Right lobe of liver (tissue), 6 donors: ENCODE data around the gene PDE4C. TPM values are rescaled to one million over a fixed set of nuclear protein-coding genes. Genes with fewer than 3 reads are reported as not detected.

Source experiments
- ATAC-seq, 4 donors: fragments of 200-7000 bp; cut with Tn5 transposase; one replicate each; pipeline ENCODE4 v1.9.1; 2020; ENCODE audit warnings: mild to moderate bottlenecking in 4 of 4, moderate library complexity in 4 of 4
- DNase-seq, 3 donors: peaks; one replicate each; pipeline ENCODE4 v3.0.0-alpha.2; 2020
- H3K27ac ChIP-seq, 3 donors: fragments of 200-600 bp; one replicate each; pipeline ENCODE4 v1.8.0; 2022
- H3K27me3 ChIP-seq, 2 donors: fragments of 200-600 bp; one replicate each; pipeline ENCODE4 v1.8.0; 2022
- H3K36me3 ChIP-seq, 4 donors: fragments of 200-600 bp; sonication (generic) in 1 of 4; one replicate each; pipeline versions ENCODE4 v1.5.1 to v1.8.0; 2017 to 2022; ENCODE audit warnings: control low read depth in 1 of 4
- H3K4me1 ChIP-seq, 4 donors: fragments of 200-600 bp; sonication (generic) in 1 of 4; one replicate each; pipeline versions ENCODE4 v1.5.1 to v1.8.0; 2017 to 2022; ENCODE audit warnings: control low read depth in 1 of 4
- H3K4me3 ChIP-seq, 3 donors: fragments of 200-600 bp; one replicate each; pipeline ENCODE4 v1.8.0; 2022
- H3K9me3 ChIP-seq, 4 donors: fragments of 200-600 bp; sonication (generic) in 1 of 4; one replicate each; pipeline versions ENCODE4 v1.5.1 to v1.8.0; 2017 to 2022; ENCODE audit warnings: control low read depth in 1 of 4
- POLR2A ChIP-seq: fragments of 450-650 bp; IDR thresholded peaks from one replicate; pipeline ENCODE4 v1.6.1; 2017; ENCODE audit warnings: antibody characterized with exemption, mild to moderate bottlenecking
- WGBS: methylation state at CpG from one replicate; pipeline ENCODE4 v1.1.6; 2018; ENCODE audit warnings: low coverage, low lambda C conversion rate; ENCODE audit not compliant: insufficient coverage; ENCODE audit errors: missing lambda C conversion rate; 5-methylcytosine and 5-hydroxymethylcytosine counted together
- intact Hi-C, 2 donors: fragments of 100-400 bp; cut with DNase I; formaldehyde crosslinking; loops; one replicate each; pipeline versions ENCODE4 v1.11.2 to v1.14.1; 2022
- total RNA-seq, 6 experiments: library from RNA; depleted of rRNA in 2 of 6; stranded (reverse); fragments of >200 nt in 2 of 6; fragmentation: NEBNext Ultra II Directional in 3 of 6; extraction: Animal tissue kit (Norgen Biotek cat#: 25700) in 3 of 6; gene quantifications; one replicate each; pipeline versions ENCODE4 v1.1.0 to v1.2.4, GENCODE V29; 2016 to 2023
- TF ChIP-seq, protein P1 (sequence below), 4 donors: fragments of 200-600 bp in 3 of 4; fragments of 450-650 bp in 1 of 4; IDR thresholded peaks; one replicate each; pipeline versions ENCODE4 v1.5.1 to v1.8.0; 2016 to 2022; ENCODE audit warnings: antibody characterized with exemption in 4 of 4, mild to moderate bottlenecking in 2 of 4
- donor health status: DM: no; HTN: yes; CAD: no.
- donor health status: DM: no; HTN: no; CAD: no.
- donor health status: DM: no; HTN: no; CAD: no.
- donor health status: DM: no; HTN: yes; CAD: no.
- donor health status: DM: no; HTN: yes; CAD: no.

The PDE4C gene
- total RNA-seq, 6 experiments from 2014 or later, result 0.25 to 1.1 (median 0.57) TPM

DNA sequence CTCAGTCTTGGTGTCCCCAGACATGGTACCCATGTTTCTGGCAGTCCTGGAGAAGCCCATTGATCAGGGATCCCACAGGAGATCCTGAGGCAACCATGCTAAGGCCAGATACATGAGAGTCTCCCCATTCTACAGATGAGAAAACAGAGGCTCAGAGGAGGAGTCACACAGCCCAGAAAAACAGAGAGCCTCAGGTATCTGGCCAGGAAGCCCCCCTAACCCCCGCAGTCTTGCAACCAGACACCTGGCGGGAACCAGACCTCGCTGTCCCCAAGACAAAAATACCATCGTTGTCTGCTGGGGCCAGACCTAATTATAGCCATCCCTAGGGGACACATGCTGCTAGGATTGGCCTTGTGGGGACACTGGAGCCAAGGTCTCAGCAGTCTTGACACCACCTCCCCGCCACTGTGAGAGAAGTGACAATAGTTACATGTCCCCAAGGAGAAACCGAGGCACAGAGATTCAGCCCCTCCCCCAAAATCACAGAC lies 1.6 kb upstream of the PDE4C start:
- Histone ChIP-seq H3K4me1 (peaks cover 0 to 14% (median 4%) of the 10 kb centered on the region in 4 donors), H3K36me3 (no peaks in the 10 kb centered on the region), H3K4me3 (no peak overlapping the region), H3K27me3 (peaks cover 0 to 9% of the 10 kb centered on the region in 2 donors), H3K27ac (no peak overlapping the region), H3K9me3 (no peaks in the 10 kb centered on the region)
- DNase-seq (no peak), ATAC-seq (no peak)
- 50% methylated on average over 1 of the region's 6 CpGs for WGBS
- no peak for TF ChIP-seq POLR2A
- TF ChIP-seq, protein P1, sequence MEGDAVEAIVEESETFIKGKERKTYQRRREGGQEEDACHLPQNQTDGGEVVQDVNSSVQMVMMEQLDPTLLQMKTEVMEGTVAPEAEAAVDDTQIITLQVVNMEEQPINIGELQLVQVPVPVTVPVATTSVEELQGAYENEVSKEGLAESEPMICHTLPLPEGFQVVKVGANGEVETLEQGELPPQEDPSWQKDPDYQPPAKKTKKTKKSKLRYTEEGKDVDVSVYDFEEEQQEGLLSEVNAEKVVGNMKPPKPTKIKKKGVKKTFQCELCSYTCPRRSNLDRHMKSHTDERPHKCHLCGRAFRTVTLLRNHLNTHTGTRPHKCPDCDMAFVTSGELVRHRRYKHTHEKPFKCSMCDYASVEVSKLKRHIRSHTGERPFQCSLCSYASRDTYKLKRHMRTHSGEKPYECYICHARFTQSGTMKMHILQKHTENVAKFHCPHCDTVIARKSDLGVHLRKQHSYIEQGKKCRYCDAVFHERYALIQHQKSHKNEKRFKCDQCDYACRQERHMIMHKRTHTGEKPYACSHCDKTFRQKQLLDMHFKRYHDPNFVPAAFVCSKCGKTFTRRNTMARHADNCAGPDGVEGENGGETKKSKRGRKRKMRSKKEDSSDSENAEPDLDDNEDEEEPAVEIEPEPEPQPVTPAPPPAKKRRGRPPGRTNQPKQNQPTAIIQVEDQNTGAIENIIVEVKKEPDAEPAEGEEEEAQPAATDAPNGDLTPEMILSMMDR (IDR thresholded peaks at IDR 0.05), result no peak
- intact Hi-C loops, result no loop called here

DNA sequence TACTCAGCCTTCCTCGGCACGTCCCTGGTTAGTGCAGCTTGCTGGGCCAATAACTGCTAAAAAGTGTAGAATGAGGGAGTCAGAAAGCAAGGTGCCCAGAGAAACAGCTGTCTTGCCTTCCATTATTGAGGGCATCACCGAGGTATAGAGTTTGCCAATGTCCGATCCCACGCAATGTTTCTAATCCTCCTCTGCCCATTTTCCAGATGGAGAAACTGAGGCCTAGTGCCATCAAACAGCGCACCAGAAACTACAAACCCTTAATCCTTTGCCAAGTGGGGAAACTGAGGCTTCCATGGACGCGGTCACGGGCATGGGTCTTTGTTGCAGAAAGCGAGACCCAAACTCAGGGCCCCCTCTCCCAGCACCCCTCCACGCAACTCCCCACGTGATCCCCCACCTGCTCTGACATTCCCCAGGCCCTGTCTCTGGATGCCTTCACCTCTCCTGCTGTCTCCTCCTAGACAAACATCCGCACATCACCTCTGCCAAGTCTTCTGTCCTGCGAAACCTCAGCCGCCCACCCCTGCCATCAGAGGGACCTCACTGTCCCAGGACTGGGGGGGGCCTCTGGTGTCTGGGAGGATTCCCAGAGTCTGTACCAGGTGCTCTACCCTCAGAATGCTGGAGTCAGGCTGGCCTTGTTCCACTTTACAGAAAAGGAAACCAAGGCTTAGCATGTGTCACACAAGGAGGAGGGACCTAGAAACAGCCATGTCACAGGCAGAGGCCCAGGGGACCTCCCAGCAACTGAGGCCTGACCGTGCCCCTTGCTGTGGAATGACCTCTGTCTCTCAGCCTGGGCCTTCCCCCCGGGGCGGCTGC lies 930 bp upstream of the PDE4C start:
- Histone ChIP-seq H3K27me3 (peaks cover 0 to 9% of the 10 kb centered on the region in 2 donors), H3K36me3 (no peaks in the 10 kb centered on the region), H3K27ac (no peak overlapping the region), H3K4me1 (peaks cover 0 to 14% (median 4%) of the 10 kb centered on the region in 4 donors), H3K4me3 (no peak overlapping the region), H3K9me3 (no peaks in the 10 kb centered on the region)
- DNase-seq (no peak), ATAC-seq (no peak)
- TF ChIP-seq, protein P1 (IDR thresholded peaks at IDR 0.05), result no peak
- no peak for TF ChIP-seq POLR2A
- 65% methylated on average over 5 of the region's 18 CpGs for whole genome bisulfite sequencing
- intact Hi-C loops, result no loop called here

DNA sequence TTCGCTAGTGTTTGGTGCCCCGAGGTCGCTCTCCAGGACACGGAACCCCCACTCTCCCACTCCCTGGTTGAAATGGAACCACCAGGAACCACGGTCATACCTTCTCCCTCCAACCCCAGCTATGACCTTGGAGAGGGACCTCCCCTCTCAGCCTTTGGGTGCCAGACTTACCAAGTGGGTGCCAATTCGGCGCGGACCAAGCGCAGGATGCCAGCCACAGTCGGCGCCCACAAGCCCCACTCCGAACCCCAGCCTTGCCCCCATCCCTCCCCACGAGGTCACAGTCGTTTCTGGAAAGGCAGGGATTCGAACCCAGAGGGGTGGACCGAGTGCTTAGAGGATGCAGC lies 910 bp downstream of the PDE4C start:
- H3K36me3 ChIP-seq, result no peaks in the 10 kb centered on the region
- intact Hi-C loops, result no loop called here
- peaks cover 0 to 14% (median 4%) of the 10 kb centered on the region in 4 donors for H3K4me1 ChIP-seq
- peak overlapping the region in 1 of 3 donors; percentile 19 for H3K4me3 ChIP-seq
- ATAC-seq (no peak), DNase-seq (no peak)
- peak overlapping the region in 1 of 3 donors; percentile 51 for H3K27ac ChIP-seq
- H3K9me3 ChIP-seq, result no peaks in the 10 kb centered on the region
- TF ChIP-seq, protein P1 (IDR thresholded peaks at IDR 0.05), result no peak
- TF ChIP-seq POLR2A, result no peak
- WGBS, result 5% methylated on average over 4 of the region's 16 CpGs
- H3K27me3 ChIP-seq, result peaks cover 0 to 9% of the 10 kb centered on the region in 2 donors

DNA sequence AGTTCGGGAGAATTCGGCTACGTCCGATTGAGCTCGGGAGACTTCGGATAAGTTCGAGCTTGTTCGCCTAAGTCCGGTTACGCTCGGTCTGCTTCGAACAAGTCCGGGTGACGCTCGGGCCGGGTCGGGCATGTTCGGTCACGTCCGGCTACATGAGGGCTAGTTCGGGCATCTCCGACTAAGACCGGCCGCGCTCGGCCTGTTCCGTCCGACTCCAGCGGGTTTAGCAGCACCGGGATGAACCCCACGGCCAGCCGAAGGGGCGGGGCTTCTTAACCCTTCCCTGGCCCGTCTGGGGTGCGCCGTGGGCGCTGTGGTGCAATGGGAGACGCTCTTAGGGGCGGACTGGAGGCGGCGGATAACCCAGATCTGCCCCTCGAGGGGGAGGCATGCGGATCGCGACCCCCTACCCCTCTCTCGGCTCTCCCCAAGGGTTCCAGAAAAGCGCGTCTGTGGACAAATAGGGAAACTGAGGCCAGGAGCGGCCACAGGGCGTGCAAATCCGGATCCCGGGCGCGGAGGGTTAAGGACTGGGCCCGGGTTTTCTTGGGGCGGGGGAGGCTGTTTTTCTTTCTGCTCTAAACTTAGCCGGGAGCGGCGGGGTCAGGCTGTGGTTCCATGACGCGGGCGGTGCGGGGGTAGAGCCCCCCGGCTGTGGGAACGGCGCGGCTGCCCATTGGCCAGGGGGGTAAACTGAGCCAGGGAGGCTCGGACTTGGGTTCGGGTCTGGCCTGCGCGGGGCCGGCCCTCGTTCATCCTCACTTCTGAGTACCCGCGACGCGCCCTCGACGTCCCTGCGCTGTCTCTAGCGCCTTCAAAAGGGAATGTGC lies 1.5 kb downstream of the PDE4C start:
- intact Hi-C loops, result no loop called here
- H3K27ac ChIP-seq, result peak overlapping the region in 2 of 3 donors; percentile 49 to 51
- peaks cover 0 to 9% of the 10 kb centered on the region in 2 donors for H3K27me3 ChIP-seq
- H3K4me3 ChIP-seq, result peak overlapping the region; percentile 36 to 54 (median 42)
- H3K9me3 ChIP-seq, result no peaks in the 10 kb centered on the region
- DNase-seq (peak; percentile 94 to 95 (median 95)), ATAC-seq (peak; percentile 94 to 98 (median 96))
- peaks cover 0 to 14% (median 4%) of the 10 kb centered on the region in 4 donors for H3K4me1 ChIP-seq
- H3K36me3 ChIP-seq, result no peaks in the 10 kb centered on the region
- WGBS, result under 1% methylated on average over 26 of the region's 81 CpGs
- TF ChIP-seq POLR2A, result no peak
- TF ChIP-seq, protein P1 (IDR thresholded peaks at IDR 0.05), result no peak
